Ecto neural progenitor cell (in vitro differentiated cells): ENCODE measurements around the gene MAU2.
A peak's percentile ranks its signal among the peaks of the same experiment; 100 is the strongest.
"Not testable (repeated sequence)": the region's sequence is repeated elsewhere in the genome, so short reads cannot be mapped to it uniquely, and the experiment has no call there.

Experiments used
- DNase-seq: peaks from one replicate; pipeline ENCODE4 v3.0.0-alpha.2; 2018; ENCODE audit warnings: low spot score

MAU2 gene

DNA sequence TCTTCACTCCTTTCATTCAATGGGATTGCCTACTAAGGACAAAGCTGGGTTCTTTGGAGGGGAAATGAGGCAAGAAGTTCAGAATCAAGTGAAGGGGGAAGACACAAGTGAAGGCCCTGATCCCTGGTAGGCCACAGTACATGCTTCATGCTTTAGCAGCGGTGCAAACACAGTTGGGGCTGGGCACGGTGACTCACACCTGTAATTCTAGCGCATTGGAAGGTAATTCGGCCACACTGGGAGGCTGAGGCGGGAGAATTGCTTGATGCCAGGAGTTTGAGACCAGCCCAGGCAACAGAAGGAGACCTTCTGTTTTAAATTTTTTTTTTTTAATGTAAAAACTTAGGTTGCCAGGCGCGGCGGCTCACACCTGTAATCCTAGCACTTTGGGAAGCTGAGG, 61.5 kb downstream of the MAU2 start:
- no peak for DNase-seq

GRCh38 chr19:19384486-19384885, 63.9 kb downstream of the MAU2 start:
- DNase-seq: no peak

- DNase-seq: peak; percentile 100
These were observed 64.7 kb downstream of the MAU2 start for GRCh38 chr19:19385131-19385895.

DNA sequence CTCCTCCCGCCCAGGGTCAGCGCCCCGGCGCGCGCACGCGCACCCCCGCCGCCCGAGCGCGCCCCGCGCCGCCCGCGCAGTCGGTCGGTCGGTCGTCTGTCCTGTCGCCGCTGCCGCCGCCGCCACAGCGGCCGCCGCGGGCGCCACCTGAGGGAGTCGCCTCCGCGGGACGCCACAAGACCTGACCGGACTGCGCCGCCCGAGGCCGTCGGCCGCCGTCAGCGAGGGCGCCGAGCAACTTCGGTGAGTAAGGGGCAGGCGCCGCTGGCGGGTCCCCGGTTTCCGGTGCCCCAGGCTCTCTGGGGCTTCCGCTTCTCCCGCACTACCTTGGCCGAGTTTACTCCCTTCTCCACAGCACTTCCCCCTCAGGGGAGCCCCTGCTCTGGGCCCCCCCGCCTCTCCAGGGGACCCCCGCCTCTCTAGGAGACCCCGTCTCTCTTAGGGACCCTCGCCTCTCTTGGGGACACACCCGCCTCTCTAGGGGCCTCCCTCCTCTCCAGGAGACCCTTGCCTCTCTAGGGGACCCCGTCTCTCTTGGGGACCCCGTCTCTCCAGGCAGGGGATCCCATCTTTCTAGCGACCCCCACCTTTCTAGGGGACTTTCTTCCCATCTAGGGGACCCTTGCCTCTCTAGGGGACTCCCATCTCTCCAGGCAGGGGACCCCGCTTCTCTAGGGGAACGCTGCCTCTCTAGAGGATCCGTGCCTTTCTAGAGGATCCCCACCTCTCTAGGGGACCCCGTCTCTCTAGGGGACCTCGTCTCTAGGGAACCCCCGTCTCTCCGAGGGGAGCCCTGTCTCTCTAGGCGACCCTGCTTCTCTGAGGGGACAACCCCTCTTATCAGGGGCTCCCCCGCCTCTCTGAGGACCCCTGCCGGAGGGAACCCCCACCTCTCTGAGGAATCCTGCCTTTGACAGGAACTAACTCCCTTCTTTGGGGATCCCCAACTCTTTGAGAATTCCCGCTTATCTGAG, 65.6 kb downstream of the MAU2 start:
- DNase-seq: no peak

GRCh38 chr19:19387108-19387507, 66.5 kb downstream of the MAU2 start:
- DNase-seq: no peak

DNA sequence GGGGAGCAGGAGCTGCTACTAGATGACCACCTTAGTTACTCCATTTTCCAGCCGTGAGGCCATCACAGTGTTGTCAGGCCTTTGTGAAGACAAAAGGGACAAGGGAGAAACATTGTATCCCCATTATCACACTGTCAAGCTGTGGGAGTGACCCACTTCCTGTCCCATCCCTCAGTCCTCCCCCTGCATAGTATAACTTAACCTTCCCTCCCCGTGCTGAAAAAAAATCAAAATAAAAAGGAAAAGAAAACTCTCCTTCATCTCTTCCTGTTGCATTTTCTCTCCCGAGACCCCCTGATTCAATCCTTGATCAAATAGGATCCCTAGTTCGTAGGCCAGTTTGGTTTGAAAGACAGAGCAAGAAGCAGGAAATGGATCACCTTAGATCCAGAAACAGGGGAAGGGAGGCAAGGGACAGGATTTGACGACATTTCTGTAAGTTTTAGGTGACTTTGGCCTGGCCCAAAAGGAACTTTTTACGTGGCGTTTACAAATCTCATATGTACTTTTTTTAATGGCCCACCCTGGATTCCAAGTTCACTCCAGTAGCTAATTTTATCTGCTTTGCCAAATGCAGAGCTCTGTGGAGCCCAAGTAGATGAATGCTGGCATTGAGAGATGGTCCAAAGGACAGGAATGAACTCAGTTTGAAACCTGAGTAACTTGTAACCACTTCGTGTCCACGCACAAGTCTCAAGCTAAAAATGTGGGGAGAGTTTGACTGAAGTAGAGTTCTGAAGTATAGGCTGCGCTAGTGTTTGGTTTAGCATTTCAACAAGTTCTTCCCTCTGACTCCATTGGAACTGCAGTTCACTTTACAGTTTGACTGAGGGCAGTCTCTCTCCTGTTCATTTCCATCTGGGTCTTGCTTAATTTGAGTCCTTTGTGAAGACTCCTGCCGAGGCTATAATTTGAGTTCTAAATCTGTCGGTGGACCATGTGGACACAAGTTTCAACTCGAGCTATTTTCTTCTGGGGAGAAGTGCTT, 68.2 kb downstream of the MAU2 start:
- DNase-seq: no peak

- DNase-seq: not testable (repeated sequence)
These were observed 69.1 kb downstream of the MAU2 start for GRCh38 chr19:19389683-19390082.

- not testable (repeated sequence) for DNase-seq
These were observed 73.7 kb downstream of the MAU2 start for GRCh38 chr19:19394333-19394732.

DNA sequence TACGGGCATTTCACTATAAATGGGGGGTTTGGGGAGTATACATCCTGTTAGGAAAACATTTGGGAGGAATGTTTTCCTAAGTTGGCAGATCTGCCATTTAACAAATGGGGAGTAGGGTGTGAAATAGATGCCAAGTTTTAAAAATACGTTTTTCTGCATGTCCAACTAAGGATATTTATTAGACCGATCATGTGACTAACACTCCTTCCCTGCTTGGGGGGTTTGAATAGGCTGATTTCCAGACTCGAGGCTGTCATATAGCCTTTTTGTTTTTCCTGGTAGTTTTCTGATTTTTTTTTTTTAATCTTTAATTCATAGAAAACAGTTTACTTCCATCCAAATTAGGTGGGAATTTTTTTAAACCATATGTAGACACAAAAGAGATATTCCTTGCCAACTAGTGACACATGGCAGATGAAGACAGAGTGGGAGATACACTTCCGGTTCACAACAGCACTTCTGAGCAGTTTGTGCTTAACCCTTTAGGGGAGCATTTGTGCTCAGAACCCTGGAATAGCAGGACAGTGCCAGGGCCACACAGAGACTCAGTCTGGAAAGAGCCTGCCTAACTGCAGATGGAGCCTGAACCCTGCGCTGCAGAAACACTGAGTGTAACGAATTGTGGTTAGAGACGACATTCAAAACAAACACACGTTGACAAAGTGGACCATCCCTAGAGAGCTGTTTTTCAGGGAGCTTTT, 79.3 kb downstream of the MAU2 start:
- no peak for DNase-seq

- no peak for DNase-seq
These were observed 82.2 kb downstream of the MAU2 start for GRCh38 chr19:19402656-19403372.

GRCh38 chr19:19403373-19403901, 82.8 kb downstream of the MAU2 start:
- no peak for DNase-seq

DNA sequence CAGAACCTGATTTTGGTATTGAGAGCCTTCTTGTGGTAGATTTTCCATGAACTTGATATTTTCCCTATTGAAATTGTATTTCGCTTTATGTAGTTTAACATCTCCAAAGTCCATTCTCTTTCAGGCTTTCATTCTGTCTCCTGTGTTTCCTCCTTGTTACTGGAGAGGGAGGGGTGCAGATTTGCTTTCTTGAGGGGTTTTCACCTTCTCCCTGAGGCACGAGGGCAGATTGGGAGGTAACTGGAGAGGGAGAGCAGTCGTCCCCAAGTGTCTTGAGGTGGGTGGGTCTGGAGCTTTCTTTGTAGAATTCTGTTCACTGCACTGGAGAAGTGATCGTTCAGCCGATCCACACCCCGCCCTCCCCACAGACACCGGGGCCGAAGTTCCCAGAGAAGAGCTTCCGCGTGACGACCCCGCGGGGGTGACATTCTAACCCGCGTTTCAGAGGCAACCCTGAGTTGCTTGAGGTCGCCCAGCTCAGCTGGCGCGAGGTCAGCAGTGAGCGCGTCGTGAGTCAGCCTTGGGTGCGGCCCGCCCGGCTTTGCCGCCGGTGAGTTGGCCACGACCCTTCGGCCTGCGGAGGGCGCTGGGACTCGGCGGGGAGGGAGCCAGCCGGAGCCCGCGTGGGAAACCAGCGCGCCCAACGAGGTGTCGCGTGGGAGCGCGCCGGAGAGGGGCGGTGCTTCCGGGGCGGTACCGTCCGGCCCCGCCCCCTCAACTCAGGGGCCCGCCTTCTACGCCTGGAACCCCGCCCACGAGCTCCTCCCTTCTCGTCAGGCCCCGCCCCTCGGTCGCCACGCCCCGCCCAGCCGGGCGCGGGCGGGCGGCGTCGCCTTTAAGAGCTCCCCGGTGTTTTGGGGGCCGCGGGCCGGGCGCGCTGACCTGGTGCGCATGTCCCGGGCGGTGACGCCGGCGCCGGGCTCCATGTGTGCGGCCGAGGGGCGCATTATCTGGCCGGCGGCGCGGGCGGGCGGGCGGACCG, 84.5 kb downstream of the MAU2 start, which contains the start of gene GATAD2A:
TSS of gene GATAD2A (plus strand) at position 797 of the 982 bp plus-strand sequence. CDS start 59,671 bp downstream, outside the sequence.
- peak; percentile 94 for DNase-seq

- DNase-seq: peak; percentile 86
These were observed 85.6 kb downstream of the MAU2 start for GRCh38 chr19:19405971-19406877.

GRCh38 chr19:19406878-19407632, 86.4 kb downstream of the MAU2 start:
- DNase-seq: no peak

GRCh38 chr19:19407633-19407930, 87.0 kb downstream of the MAU2 start:
- no peak for DNase-seq
